Kidney epithelial cell (primary cell): ENCODE measurements around the gene ZNF423. TPM values are rescaled to one million over a fixed set of nuclear protein-coding genes. Genes with fewer than 3 reads are reported as not detected.

Source experiments
- DNase-seq: peaks from one replicate; pipeline ENCODE4 v3.0.0-alpha.2; 2010; ENCODE audit warnings: low read depth
- H3K27me3 ChIP-seq: 2 replicates; pipeline ENCODE4 v1.6.0; 2011; ENCODE audit warnings: low read length; ENCODE audit not compliant: control insufficient read depth, insufficient read depth
- H3K36me3 ChIP-seq: 2 replicates; pipeline ENCODE4 v1.5.1; 2011; ENCODE audit warnings: low read length; ENCODE audit not compliant: control insufficient read depth, insufficient read depth
- H3K4me3 ChIP-seq: 2 replicates; pipeline ENCODE4 v1.5.1; 2011; ENCODE audit warnings: low read depth, mild to moderate bottlenecking, control low read depth, low read length
- total RNA-seq: library from RNA; depleted of rRNA; stranded (reverse); fragments of >200 nt; gene quantifications from 2 replicates; pipeline ENCODE4 v1.2.3, GENCODE V29; 2015
- TF ChIP-seq, protein P1 (sequence below): IDR thresholded peaks from 2 replicates; pipeline ENCODE4 v1.5.1; 2011; ENCODE audit warnings: mild to moderate bottlenecking, moderate library complexity, low read length, control low read depth, inconsistent platforms; ENCODE audit not compliant: insufficient read depth, poor library complexity, severe bottlenecking

ZNF423 gene
- total RNA-seq, 1 donor from 2014 or later, result 3.6 TPM

DNA sequence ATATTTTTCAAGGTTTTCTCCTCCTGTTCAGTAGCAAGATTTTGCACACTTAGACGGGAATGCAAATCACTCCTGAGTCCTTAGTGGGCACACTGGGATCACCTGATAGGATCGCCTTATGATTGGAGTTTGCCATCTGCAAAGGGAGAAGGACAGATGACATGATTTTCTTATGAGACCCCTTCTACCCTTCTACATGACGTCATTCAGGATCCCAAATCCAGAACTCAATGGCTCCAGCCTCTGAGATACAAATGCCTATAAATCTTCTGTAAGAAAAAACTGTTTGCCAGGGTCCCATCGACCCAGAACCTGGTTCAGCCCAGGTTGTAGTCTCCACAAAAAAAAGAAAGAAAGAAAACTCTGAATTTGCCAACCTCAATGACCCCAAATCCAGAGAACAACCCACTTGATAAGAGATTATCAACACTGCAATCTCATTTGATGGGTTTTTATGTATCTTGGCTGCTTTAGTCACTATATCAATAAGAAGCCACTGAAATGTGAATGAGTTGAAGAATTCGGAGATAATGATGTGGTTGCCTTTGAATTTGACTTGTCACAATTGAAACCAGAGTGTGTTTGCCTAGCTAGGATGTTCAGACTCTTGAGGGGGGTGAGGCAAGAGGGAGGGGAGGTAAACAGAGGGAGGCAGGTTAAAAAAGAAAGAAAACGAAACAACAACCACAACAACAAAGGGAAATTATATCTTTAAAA lies 6.7 kb downstream of the ZNF423 start:
- no peaks in the 10 kb centered on the region for H3K36me3 ChIP-seq
- TF ChIP-seq, protein P1, sequence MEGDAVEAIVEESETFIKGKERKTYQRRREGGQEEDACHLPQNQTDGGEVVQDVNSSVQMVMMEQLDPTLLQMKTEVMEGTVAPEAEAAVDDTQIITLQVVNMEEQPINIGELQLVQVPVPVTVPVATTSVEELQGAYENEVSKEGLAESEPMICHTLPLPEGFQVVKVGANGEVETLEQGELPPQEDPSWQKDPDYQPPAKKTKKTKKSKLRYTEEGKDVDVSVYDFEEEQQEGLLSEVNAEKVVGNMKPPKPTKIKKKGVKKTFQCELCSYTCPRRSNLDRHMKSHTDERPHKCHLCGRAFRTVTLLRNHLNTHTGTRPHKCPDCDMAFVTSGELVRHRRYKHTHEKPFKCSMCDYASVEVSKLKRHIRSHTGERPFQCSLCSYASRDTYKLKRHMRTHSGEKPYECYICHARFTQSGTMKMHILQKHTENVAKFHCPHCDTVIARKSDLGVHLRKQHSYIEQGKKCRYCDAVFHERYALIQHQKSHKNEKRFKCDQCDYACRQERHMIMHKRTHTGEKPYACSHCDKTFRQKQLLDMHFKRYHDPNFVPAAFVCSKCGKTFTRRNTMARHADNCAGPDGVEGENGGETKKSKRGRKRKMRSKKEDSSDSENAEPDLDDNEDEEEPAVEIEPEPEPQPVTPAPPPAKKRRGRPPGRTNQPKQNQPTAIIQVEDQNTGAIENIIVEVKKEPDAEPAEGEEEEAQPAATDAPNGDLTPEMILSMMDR, result no peak
- no peak for DNase-seq
- peaks cover 14% of the 10 kb centered on the region for H3K27me3 ChIP-seq
- H3K4me3 ChIP-seq, result no peak overlapping the region

DNA sequence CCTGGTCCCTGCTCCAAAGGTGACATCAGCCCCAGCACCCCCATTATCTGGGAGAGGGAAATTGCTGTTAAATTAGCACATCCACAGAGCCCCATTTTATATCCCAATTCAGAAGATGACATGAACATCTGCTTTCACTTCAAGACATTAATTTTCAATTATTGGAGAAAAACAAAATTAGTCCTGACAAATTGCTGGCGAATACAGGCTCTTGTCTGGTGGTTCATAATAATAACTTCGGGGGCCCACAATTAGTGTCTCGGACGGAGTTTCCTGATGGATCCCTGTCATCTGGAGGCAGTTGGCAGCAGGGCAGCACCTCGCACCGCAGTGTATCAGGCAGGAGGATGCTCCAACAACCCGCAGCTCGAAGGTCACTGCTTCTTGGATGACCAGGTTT lies 7.4 kb downstream of the ZNF423 start:
- TF ChIP-seq, protein P1, result no peak
- Histone ChIP-seq H3K27me3 (peaks cover 14% of the 10 kb centered on the region), H3K36me3 (no peaks in the 10 kb centered on the region), H3K4me3 (no peak overlapping the region)
- DNase-seq, result no peak

DNA sequence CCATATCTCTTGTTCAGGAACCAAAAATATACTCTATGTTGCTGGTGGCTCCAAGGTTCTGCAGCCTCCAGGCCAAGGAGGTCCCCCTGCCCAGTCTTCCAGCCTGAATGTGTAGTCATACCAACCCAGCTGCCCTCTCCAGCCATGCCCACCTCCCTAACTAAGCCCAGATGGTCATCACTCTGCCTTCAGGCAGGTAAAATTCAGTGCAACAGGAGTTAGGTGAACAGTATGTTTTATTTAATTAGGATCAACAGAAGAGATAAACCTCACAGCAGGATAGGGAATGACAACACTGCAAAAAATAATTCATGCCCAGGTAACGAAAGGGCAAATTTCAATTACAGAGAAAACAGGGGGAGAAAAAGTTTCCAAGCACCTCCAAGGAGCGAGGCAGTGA lies 9.1 kb downstream of the ZNF423 start:
- TF ChIP-seq, protein P1, result no peak
- DNase-seq, result no peak
- Histone ChIP-seq H3K36me3 (no peaks in the 10 kb centered on the region), H3K4me3 (no peak overlapping the region), H3K27me3 (peaks cover 14% of the 10 kb centered on the region)

DNA sequence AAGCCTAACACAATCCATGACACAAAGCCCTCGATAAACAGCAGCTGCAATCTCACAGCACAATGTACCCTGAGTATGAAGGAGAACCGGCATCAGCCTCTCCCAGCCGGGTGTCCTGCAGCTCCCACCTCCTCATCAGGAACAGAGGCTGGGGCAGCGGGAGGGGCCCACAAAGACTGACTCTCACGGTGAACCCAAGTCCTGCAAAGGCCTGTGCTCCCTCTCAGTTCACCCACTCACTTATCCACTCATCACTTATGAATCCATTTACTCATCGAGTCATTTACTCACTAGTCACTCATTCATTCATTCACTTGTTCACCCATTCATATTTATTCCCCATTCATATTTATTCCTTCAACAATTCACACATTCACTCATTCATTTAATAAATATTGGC lies 11.6 kb downstream of the ZNF423 start:
- Histone ChIP-seq H3K27me3 (peaks cover 22% of the 10 kb centered on the region), H3K36me3 (no peaks in the 10 kb centered on the region), H3K4me3 (no peak overlapping the region)
- TF ChIP-seq, protein P1, result no peak
- DNase-seq, result no peak

DNA sequence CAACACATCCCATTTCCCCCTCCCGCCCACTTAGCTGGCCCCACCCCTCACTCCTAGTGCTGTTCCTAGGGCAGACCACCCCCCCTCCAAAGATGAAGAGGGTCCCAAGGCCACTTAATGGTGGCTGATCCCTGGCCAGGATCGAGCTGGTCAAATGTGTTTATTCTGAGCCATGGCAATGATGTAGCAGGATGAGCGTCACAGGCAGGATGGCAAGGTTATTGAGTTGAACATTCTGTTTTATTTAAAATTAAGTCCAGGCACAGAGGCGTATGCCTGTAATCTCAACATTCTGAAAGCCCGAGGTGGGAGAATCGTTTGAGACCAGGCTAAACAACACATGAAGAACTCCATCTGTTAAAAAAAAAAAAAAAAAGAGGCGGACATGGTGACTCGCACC lies 12.2 kb downstream of the ZNF423 start:
- TF ChIP-seq, protein P1, result no peak
- H3K36me3 ChIP-seq, result no peaks in the 10 kb centered on the region
- no peak overlapping the region for H3K4me3 ChIP-seq
- peaks cover 23% of the 10 kb centered on the region for H3K27me3 ChIP-seq
- DNase-seq, result no peak

DNA sequence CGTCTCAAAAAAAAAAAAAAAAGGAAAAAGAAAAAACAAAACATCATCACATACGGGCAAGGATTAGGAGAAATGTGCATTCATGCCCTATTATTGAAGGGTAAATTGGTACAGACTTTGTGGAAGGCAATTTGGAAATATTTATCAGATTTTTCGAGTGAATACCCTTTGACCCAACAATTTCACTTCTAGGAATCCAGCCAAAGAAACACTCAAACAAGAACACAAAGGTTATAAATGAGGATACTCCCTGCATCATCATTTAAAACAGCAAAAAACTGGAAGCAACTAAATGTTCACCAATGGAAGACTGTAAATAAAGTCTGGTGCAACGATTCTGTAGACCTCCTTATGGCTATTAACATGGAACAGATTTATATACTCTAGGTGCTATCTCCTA lies 12.9 kb downstream of the ZNF423 start:
- Histone ChIP-seq H3K4me3 (no peak overlapping the region), H3K36me3 (no peaks in the 10 kb centered on the region), H3K27me3 (peaks cover 28% of the 10 kb centered on the region)
- TF ChIP-seq, protein P1, result no peak
- DNase-seq, result no peak
